ENCODE data around the gene AQP3.

Gene AQP3

DNA sequence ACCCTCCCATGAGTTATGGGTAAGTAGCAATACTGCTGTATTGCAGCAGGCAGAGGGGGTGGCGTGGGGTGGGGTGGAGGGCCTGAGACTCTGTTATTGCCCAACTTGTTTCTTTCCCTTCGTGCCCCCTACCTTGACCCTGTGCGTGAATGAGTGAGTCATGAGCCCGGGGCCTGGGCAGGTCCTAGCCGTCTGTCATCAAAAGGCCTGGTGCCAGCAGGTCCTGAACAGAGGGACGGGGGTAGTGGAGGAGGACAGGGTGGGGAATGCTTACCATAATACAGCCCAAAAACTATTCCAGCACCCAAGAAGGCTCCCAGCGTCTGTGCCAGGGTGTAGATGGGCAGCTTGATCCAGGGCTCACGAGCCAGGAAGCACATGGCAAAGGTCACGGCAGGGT lies 4.3 kb downstream of the AQP3 start:
- peaks cover 74% of the 10 kb centered on the region for H3K36me3 Mint-ChIP-seq
- CTCF ChIA-PET, result interaction anchor here (1.3 to 1.6 kb wide), 2 partner anchors 10 to 12 kb away, joined by 3 to 4 read pairs; no protein-coding TSS in a partner anchor
- H3K9me3 Mint-ChIP-seq, result no peaks in the 10 kb centered on the region
- H3K4me3 Mint-ChIP-seq, result no peak overlapping the region
- no peak overlapping the region for H3K27ac Mint-ChIP-seq
- peaks cover 84% of the 10 kb centered on the region for H3K4me1 Mint-ChIP-seq
- DNase-seq, result no peak
- H3K27me3 Mint-ChIP-seq, result no peaks in the 10 kb centered on the region

DNA sequence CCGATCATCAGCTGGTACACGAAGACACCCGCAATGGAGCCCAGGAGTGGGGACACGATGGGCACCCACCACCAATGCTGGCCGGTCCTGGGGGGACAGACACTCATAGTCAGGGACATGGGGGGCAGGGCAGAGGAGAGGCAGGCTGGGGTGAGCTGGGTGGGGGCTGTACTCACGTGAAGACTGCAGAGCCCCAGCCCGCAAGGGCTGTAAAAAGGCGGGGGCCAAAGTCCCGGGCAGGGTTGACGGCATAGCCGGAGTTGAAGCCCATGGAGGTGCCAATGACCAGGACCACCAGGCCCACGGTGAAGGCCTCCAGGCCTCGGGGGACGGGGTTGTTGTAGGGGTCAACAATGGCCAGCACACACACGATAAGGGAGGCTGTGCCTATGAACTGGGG lies 5.3 kb downstream of the AQP3 start:
- H3K27me3 Mint-ChIP-seq, result no peaks in the 10 kb centered on the region
- H3K27ac Mint-ChIP-seq, result peak overlapping the region; percentile 67
- DNase-seq, result no peak
- H3K4me1 Mint-ChIP-seq, result peaks cover 87% of the 10 kb centered on the region
- no peak overlapping the region for H3K4me3 Mint-ChIP-seq
- peaks cover 77% of the 10 kb centered on the region for H3K36me3 Mint-ChIP-seq
- H3K9me3 Mint-ChIP-seq, result no peaks in the 10 kb centered on the region
- CTCF ChIA-PET, result interaction anchor here (0.6 to 1.3 kb wide), 2 partner anchors 11 to 25 kb away, joined by 3 read pairs; no protein-coding TSS in a partner anchor

DNA sequence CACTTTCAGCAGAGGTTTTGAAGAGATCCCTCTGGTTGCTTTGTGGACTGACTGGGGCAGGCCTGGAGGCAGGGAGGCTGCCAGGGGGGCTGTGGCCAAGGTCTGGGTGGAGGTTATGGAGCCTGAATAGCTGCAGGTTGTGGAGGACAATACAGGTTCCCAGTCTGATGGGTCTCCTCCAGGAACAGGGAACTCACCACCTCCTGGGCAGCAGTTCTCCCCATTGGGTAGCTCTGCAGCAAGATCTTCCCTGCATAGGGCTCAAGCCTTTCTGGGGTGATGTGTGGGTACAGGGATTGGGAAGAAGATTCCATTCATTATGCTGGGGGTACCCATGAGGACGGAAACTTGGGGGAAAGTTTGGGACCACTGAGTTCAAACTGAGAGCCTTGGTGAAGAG lies 6.8 kb downstream of the AQP3 start:
- Mint-ChIP-seq H3K9me3 (no peaks in the 10 kb centered on the region), H3K27ac (peak overlapping the region; percentile 73), H3K36me3 (peaks cover 64% of the 10 kb centered on the region), H3K4me3 (no peak overlapping the region), H3K4me1 (peaks cover 94% of the 10 kb centered on the region), H3K27me3 (no peaks in the 10 kb centered on the region)
- DNase-seq, result no peak
- CTCF ChIA-PET, result interaction anchor here (0.6 to 1.2 kb wide), 3 partner anchors 12 to 546 kb away, joined by 3 to 6 read pairs (median 4); no protein-coding TSS in a partner anchor

DNA sequence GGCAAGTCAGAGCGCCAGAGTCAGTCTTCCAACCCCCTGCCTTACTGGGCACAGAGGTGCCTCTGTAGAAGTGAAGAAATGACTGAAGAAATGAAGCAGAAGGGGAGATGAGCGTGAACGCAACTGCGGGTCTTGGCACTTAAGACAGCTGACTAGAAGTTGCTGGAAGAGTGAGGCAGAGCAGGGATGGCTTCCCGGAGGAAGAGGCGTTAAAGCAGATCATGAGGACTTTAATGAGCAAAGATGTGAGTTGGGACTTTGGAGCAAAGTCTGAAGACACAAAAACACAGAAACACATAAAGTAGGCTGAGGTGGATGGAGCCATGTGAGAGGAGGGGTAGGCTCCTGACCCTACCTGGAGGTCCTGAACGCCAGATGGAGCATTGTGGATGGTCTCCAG lies 7.2 kb downstream of the AQP3 start:
- Mint-ChIP-seq H3K4me3 (no peak overlapping the region), H3K27ac (no peak overlapping the region), H3K9me3 (no peaks in the 10 kb centered on the region), H3K36me3 (peaks cover 60% of the 10 kb centered on the region), H3K27me3 (no peaks in the 10 kb centered on the region), H3K4me1 (peaks cover 94% of the 10 kb centered on the region)
- CTCF ChIA-PET, result interaction anchor here (0.6 to 1.4 kb wide), 4 partner anchors 9 to 546 kb away, joined by 3 to 6 read pairs (median 4); no protein-coding TSS in a partner anchor
- no peak for DNase-seq

DNA sequence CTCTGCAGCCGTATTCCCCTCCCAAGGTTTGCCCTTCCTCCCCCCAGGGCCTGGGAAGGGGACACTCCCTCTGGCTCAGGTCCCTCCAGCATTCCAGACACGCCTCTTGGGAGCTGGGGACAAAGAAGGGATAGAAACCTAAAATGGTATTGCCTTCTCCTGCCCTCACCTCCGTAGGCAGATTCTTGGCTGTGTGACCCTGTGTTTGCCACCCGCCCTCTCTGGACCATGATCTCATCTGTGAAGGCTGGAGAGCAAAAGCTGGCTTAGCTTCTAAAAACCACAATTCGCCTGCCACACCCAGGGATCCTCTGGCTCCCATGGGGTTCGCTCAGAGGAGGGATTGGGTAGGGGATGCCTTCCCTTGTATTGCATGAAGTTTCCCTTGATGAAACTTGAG lies 7.7 kb downstream of the AQP3 start:
- no peak for DNase-seq
- H3K4me1 Mint-ChIP-seq, result peaks cover 94% of the 10 kb centered on the region
- H3K27ac Mint-ChIP-seq, result peak overlapping the region; percentile 24
- CTCF ChIA-PET, result interaction anchor here (0.6 to 1.4 kb wide), 3 partner anchors 9 to 547 kb away, joined by 3 to 6 read pairs (median 4); no protein-coding TSS in a partner anchor
- H3K27me3 Mint-ChIP-seq, result no peaks in the 10 kb centered on the region
- H3K36me3 Mint-ChIP-seq, result peaks cover 55% of the 10 kb centered on the region
- H3K4me3 Mint-ChIP-seq, result no peak overlapping the region
- H3K9me3 Mint-ChIP-seq, result no peaks in the 10 kb centered on the region

DNA sequence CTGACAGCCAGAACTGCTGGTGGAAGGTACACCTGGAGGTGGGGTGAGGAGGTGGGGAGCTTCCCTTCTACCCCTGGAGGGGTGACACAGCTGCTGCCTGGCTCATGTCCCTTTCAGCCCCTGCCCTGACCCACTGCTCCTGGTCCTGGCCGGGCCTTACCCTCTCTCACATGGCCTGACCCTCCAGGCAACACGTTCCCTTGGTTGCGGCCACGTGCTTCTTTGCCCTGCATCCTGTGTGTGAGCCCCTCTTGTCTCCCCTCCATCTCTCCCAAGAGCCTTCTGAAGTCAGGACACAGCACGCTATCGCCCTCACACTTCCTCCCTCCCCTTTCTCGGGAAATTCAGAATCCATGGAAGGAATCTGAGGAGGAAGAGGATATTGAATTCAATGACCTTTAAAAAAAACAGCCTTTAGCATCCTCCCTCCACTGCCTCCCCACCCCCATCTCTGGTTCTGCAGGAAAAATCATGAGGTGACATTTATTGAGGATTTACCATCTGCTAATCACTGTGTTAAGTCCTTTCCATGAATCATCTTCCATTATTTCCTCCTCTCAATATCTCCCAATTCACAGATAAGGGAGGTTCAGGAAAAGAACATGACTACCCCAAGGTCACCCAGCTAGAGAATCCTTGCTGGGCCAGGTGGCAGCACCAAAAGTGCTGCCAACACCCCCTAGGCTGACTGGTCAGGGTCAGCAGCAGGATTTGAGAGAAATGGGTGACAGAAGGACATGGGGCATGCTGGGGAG lies 8.3 kb downstream of the AQP3 start:
- Mint-ChIP-seq H3K27ac (peak overlapping the region; percentile 54), H3K4me1 (peaks cover 90% of the 10 kb centered on the region), H3K9me3 (no peaks in the 10 kb centered on the region), H3K4me3 (no peak overlapping the region), H3K27me3 (no peaks in the 10 kb centered on the region), H3K36me3 (peaks cover 50% of the 10 kb centered on the region)
- DNase-seq, result no peak
- CTCF ChIA-PET, result interaction anchor here (0.9 to 1.4 kb wide), 3 partner anchors 10 to 13 kb away, joined by 3 to 6 read pairs (median 3); no protein-coding TSS in a partner anchor

DNA sequence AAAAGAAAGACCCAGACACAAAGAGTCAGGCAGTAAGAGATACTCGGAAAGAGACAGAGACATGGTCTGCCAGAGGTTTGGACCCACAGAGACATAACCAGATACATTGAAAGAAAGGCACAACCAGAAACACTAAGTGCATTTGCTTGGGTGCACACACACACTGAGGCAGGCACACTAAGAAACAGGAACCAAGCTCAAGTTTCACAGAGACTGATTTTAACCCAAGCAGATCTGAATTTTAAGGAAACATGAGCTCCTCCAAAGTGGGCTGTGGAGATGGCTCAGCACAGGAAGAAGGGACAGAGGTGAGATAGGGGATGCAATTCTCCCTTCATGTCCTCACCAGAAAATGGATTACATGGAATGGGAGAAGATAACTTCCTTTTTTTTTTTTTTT lies 9.5 kb downstream of the AQP3 start:
- Mint-ChIP-seq H3K4me3 (no peak overlapping the region), H3K9me3 (no peaks in the 10 kb centered on the region), H3K4me1 (peaks cover 80% of the 10 kb centered on the region), H3K27me3 (no peaks in the 10 kb centered on the region), H3K36me3 (peaks cover 39% of the 10 kb centered on the region), H3K27ac (peak overlapping the region; percentile 75)
- CTCF ChIA-PET, result interaction anchor here (0.9 to 2.3 kb wide), 4 partner anchors 9 to 22 kb away, joined by 3 to 10 read pairs (median 8); partner anchors contain the start of gene AQP3
- DNase-seq, result no peak

DNA sequence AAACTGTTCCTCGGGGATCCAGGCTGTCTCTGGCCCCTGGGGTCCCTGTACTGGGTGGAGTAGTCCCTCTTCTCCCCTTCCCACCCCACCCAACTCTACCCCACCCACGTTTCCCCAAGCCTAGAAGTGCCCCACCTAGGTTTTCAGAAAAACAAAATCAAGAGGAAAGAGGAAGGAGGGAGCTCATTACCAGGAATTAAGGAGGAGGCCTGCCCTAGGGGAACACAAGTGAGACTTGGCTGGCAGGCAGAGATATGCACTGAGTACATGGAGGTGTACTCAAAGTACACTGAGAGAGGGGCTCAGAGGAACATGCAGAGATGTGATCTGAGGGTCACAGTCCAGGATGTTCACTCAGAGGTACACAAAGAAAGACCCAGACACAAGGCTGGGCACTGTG lies 10.2 kb downstream of the AQP3 start:
- H3K4me1 Mint-ChIP-seq, result peaks cover 73% of the 10 kb centered on the region
- no peaks in the 10 kb centered on the region for H3K27me3 Mint-ChIP-seq
- H3K9me3 Mint-ChIP-seq, result no peaks in the 10 kb centered on the region
- no peak for DNase-seq
- H3K27ac Mint-ChIP-seq, result peak overlapping the region; percentile 83
- CTCF ChIA-PET, result interaction anchor here (0.8 to 2.3 kb wide), 7 partner anchors 10 to 63 kb away, joined by 3 to 10 read pairs (median 5); partner anchors contain the start of gene AQP3
- H3K36me3 Mint-ChIP-seq, result peaks cover 33% of the 10 kb centered on the region
- H3K4me3 Mint-ChIP-seq, result peak overlapping the region; percentile 27

DNA sequence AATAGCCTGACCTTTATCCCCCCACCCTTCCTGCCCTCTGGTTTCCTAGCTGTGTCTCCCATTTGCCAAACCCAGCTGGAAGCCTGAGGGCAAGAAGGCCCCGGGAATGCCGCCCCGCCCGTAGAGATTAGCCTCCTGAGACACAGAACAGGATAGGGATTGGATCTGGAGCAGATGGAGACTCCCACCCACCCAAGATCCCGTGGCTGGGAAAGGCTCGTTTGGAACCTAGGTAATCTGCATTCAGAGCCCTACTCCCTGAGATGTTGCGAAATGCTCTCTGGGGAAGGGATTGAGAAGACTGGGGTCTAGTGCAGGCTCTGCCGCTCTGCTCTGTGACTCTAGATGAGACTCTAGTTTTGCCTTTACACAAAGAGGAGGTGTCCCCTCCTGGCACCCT lies 10.9 kb downstream of the AQP3 start:
- H3K27ac Mint-ChIP-seq, result peak overlapping the region; percentile 83
- no peaks in the 10 kb centered on the region for H3K27me3 Mint-ChIP-seq
- no peak overlapping the region for H3K4me3 Mint-ChIP-seq
- CTCF ChIA-PET, result interaction anchor here (1.0 to 2.3 kb wide), 4 partner anchors 11 to 62 kb away, joined by 4 to 7 read pairs (median 4); partner anchors contain the start of gene AQP3
- H3K36me3 Mint-ChIP-seq, result peaks cover 26% of the 10 kb centered on the region
- DNase-seq, result no peak
- peaks cover 68% of the 10 kb centered on the region for H3K4me1 Mint-ChIP-seq
- no peaks in the 10 kb centered on the region for H3K9me3 Mint-ChIP-seq

DNA sequence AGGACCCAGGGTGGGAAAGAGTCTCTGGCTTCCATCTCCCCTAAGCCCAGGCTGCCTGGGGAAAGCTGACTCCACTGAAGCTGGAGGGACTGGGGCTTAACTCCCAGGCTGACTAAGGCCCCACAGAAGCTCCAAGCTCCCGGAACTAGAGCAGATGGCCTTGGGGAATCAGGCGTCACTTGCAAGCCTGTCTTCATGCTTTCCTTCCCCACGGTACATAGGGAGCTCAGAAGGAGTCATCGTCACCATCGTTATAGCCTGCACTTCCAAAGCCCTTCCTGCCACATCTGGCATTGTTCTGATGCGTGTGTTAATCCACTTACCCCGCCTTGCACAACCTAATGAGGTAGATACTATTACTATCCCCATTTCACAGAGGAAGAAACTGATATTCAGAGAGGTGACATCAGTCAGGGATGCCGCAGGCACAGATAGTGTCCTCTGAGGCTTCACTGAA lies 11.5 kb downstream of the AQP3 start:
- CTCF ChIA-PET, result no interaction called here
- H3K27me3 Mint-ChIP-seq, result no peaks in the 10 kb centered on the region
- peaks cover 21% of the 10 kb centered on the region for H3K36me3 Mint-ChIP-seq
- DNase-seq, result no peak
- H3K4me3 Mint-ChIP-seq, result no peak overlapping the region
- H3K27ac Mint-ChIP-seq, result no peak overlapping the region
- H3K4me1 Mint-ChIP-seq, result peaks cover 63% of the 10 kb centered on the region
- no peaks in the 10 kb centered on the region for H3K9me3 Mint-ChIP-seq

DNA sequence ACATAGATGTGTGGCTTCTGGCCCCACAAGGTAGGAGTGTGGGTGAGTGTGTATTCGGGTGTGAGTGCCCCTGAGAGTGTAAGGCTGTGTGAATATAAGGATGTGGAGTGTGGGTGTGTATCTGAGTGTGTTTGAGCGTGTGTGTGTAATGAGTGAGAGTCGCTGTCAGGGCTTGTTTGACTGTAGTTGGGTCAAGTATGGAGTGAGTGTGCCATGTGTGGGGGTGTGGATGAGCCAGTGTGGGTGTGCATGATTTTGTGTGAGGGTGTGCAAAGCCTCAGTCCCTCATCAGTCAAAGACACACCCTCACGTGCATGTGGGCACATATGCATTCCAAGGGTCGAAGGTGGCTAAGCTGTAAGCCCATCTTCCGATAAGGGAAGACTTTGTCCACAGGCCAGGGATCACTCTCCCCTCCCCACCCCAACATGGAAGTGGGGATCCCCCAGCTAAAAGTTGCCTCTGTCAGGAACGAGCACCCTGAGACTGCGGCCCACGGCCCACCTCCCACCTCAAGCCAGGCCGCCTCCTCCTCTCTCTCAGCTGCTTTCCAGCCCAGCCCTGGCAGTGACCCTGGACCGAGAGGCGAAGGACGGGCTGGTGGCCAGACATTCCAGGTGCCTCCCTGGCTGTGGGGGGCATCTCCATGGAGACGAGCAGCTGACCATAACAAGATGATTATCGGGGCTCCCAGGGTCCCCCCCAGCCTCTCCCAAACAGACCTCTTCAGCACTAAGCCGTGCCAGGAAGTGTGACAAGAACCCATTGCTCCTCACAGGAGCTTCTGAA lies 12.9 kb downstream of the AQP3 start:
- H3K36me3 Mint-ChIP-seq, result peaks cover 9% of the 10 kb centered on the region
- H3K27me3 Mint-ChIP-seq, result no peaks in the 10 kb centered on the region
- no peaks in the 10 kb centered on the region for H3K9me3 Mint-ChIP-seq
- no peak overlapping the region for H3K27ac Mint-ChIP-seq
- H3K4me3 Mint-ChIP-seq, result no peak overlapping the region
- DNase-seq, result no peak
- H3K4me1 Mint-ChIP-seq, result peaks cover 50% of the 10 kb centered on the region
- CTCF ChIA-PET, result interaction anchor here (1.1 to 1.3 kb wide), 2 partner anchors 18 to 19 kb away, joined by 3 to 4 read pairs; no protein-coding TSS in a partner anchor

DNA sequence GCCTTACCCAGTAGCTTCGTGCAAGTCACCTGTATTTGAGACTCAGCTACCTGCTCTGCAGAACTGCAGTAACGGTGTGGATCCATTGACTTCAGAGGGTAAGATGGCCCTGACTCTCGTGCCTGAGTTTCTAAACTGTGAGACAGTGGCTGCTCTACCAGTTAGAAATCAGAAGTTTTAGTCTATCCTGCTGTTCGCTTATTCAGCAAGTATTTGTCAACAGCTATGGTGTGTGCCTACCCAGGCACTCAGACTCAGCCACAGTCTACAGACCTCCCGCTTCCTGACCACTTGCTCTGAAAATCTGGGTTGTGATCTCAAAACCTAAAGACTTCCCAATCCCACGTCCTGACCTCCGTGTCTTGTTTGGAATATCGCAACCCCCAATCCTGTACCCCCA lies 13.5 kb downstream of the AQP3 start:
- no peak overlapping the region for H3K4me3 Mint-ChIP-seq
- H3K27ac Mint-ChIP-seq, result no peak overlapping the region
- H3K36me3 Mint-ChIP-seq, result peaks cover 3% of the 10 kb centered on the region
- no peaks in the 10 kb centered on the region for H3K9me3 Mint-ChIP-seq
- CTCF ChIA-PET, result interaction anchor here (1.1 to 1.3 kb wide), 3 partner anchors 18 to 32 kb away, joined by 3 to 4 read pairs (median 3); no protein-coding TSS in a partner anchor
- no peaks in the 10 kb centered on the region for H3K27me3 Mint-ChIP-seq
- no peak for DNase-seq
- H3K4me1 Mint-ChIP-seq, result peaks cover 44% of the 10 kb centered on the region

DNA sequence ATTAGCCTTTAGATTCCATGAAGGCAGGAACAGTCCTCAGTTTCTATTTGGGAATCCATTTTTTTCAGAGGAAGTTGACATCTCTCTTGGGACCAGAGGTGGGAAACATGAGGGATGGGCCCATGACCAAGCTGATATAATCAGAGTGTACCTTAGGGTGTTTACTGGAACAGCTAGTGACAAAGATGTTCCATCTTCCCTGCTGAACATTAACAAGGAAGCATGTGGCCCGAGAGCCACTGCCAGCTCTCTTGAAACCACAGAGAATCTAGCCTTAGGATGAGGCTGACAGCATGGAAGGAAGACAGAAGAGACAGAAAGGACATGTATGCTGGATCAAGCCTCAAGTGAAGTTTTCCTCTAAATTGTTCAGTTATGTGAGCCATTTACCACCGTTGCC lies 16.0 kb downstream of the AQP3 start:
- H3K9me3 Mint-ChIP-seq, result no peaks in the 10 kb centered on the region
- H3K27me3 Mint-ChIP-seq, result no peaks in the 10 kb centered on the region
- CTCF ChIA-PET, result interaction anchor here (1.3 to 2.5 kb wide), 4 partner anchors 15 to 35 kb away, joined by 4 to 8 read pairs (median 6); partner anchors contain the start of gene AQP3
- H3K27ac Mint-ChIP-seq, result no peak overlapping the region
- peaks cover 21% of the 10 kb centered on the region for H3K4me1 Mint-ChIP-seq
- no peaks in the 10 kb centered on the region for H3K36me3 Mint-ChIP-seq
- DNase-seq, result no peak
- no peak overlapping the region for H3K4me3 Mint-ChIP-seq

DNA sequence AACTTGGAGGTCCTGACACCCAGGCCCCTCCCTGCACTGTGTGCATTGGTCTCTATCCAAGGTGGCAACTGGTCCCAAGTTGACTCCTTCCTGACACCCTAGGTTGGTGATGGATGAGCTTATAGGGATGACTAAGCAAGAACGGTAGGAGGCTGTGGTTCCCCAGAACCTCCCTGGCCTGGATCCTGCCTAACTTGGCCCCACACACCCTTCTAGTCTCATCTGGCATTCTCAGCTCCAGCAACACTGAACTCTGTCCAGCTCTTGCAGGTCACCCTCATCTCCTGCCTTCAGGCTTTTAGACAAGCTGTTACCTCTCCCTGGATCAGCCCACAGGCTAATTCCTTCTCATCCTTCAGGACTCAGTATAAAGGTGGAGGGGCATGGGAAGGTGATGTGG lies 16.5 kb downstream of the AQP3 start:
- CTCF ChIA-PET, result interaction anchor here (0.8 to 2.5 kb wide), 5 partner anchors 11 to 35 kb away, joined by 3 to 8 read pairs (median 6); partner anchors contain the start of gene AQP3
- Mint-ChIP-seq H3K9me3 (no peaks in the 10 kb centered on the region), H3K4me1 (peaks cover 17% of the 10 kb centered on the region), H3K27me3 (no peaks in the 10 kb centered on the region), H3K36me3 (no peaks in the 10 kb centered on the region), H3K27ac (no peak overlapping the region), H3K4me3 (no peak overlapping the region)
- no peak for DNase-seq

Measured in activated naive CD4-positive, alpha-beta T cell treated with anti-CD3 and anti-CD28 coated beads, Interleukin-2, amount 10 ng/mL, durations not matched to agents 7 days and 5 days (primary cell).